Right lung (tissue), 5 donors: ENCODE data around the gene RAD18. TPM values are rescaled to one million over a fixed set of nuclear protein-coding genes. Genes with fewer than 3 reads are reported as not detected.

Source experiments
- DNase-seq, 2 donors: peaks; one replicate each; pipeline ENCODE4 v3.0.0-alpha.2; 2013
- polyA plus RNA-seq, 5 donors: library from polyadenylated mRNA; unstranded; fragments of 120-200 nt; gene quantifications; one replicate each; pipeline versions ENCODE4 v1.2.1 to v1.2.3, GENCODE V29; 2013; ENCODE audit warnings: inconsistent platforms in 1 of 5, low replicate concordance in 1 of 5; ENCODE audit not compliant: insufficient read length in 5 of 5, insufficient read depth in 1 of 5

Gene RAD18
- polyA plus RNA-seq, 5 donors: 8.2 to 19.0 (median 14.7) TPM

DNA sequence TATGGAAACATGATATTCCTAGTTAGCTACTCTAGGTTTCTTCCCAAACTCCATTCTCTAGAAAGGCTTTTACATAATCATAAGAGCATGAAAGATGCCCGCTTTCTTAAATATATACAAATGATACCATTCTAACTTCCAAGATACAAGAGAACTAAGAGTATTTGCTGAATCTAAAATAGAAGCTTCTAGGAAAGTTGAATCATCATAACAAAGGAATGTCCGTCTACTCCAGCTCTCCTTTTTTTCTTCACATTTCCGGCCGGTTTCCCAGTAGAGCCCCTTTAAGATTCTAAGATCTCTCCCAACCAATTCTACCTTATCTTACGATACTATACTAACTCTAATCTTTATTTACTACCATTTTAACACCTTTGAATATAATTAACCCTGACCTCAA lies 60.1 kb downstream of the RAD18 start:
- no peak for DNase-seq

DNA sequence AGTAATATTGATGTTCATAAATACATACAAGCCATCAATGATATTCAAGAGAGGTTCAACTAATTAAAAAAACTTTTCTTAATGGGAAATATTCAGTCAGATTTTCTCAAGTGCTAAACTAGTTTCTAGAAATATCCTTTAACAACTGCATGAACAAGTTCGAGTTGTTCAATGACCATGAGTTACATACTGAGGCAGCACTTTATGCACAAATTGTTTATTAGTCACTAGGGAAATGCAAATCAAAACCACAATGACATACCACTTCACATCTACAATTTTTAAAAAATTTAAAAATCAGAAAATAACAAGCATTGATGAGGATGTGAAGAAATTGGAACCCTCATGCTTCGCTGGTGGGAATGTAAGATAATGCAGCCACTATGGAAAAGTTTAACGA lies 62.4 kb downstream of the RAD18 start:
- no peak for DNase-seq

DNA sequence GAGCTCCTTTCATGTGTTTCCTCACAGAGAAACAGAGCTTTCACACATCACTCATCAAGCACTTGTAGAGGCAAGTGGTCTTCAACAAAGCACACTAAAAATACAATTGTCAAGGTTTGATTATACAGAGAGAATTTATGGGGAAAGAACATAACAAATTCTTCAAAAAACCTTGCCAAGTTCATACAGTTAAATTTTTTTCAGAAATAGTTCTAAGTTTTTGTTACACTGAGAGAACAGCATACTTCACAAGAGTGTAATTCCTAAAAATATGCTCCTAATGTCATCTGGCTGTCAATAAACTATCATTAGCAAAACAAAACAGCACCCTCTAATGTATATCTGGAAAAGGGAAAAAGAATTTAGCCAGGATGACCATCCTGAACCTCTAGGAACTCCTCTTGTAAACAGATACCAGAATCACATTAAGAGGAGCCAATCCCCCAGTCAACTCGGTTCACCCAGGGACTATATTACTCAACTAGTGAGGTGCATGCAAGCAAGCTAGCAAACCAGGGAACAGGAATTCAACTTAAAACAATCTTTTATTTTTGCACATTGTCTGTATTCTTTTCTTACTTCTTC lies 63.3 kb downstream of the RAD18 start:
- DNase-seq: no peak

DNA sequence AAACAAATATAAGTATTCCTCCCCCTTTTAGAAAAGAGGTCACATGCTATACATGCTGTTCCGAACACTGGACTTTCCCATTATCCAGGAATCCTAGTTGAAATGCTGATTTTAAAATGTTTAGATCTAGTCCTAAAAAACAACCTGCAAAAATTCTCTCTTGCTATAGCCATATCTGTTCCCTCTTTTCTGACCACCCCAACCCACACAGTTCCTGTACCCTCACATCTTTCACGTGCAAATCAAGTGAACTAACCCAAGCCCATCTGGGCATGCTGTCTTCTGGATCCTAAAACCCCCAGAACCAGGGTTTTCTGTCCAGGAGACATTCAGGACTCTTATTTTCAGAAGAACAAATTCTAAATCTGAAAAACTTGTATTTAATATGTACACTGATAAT lies 67.4 kb downstream of the RAD18 start:
- no peak for DNase-seq

DNA sequence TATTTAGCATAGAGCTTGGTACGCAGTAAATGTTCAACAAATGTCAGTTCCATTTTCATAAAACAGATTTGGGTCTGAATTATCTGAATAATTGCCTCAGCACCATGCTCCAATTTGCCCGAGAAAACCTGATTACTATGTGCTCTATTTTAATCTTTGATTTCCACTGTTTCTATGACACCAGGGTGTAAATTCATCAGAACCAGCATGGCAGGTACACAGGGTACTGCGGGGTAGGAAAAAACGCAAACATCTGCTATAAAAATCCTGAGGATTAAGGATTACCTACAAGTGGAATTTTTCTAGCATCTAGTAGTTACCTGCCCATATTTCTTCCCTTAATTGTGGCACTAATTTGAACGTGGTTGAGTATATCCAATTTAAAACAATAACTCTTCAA lies 70.3 kb downstream of the RAD18 start:
- no peak for DNase-seq

DNA sequence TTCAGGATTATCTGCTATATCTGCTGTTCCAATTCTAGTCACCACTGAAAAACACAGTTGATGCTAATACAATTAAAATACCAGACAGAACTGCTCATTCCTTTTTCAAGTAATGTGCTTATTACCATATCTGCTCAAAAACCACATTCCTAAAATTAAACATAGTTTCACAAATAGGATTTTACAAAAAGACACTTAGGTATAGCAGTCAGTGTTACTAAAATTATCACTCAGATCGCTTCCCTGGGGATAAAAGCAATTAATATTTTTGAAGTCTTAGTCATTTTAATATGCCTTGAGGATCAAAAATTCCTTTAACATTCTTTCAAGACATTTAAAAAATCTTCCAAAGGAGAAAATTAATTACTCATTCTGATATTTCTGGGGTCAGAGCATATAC lies 71.5 kb downstream of the RAD18 start:
- no peak for DNase-seq

DNA sequence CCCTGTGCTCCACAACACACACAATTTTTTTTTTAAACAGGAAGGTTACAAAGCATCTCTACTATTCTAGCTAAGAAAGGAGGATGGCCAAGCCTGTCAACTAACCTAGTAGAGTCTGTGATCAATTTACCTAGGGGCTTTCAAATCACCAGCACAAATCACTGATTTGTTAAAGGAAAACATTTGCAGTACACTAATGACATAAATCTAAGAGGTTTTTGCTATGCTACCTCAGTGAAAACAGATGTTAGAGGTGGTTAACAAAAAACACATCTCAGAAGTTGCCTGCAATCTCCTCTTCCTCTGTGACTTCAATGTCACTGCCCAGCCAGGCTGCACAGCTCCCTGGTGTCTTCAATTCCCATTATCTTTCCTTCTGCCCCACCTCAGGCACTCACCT lies 72.0 kb downstream of the RAD18 start:
- DNase-seq: no peak

DNA sequence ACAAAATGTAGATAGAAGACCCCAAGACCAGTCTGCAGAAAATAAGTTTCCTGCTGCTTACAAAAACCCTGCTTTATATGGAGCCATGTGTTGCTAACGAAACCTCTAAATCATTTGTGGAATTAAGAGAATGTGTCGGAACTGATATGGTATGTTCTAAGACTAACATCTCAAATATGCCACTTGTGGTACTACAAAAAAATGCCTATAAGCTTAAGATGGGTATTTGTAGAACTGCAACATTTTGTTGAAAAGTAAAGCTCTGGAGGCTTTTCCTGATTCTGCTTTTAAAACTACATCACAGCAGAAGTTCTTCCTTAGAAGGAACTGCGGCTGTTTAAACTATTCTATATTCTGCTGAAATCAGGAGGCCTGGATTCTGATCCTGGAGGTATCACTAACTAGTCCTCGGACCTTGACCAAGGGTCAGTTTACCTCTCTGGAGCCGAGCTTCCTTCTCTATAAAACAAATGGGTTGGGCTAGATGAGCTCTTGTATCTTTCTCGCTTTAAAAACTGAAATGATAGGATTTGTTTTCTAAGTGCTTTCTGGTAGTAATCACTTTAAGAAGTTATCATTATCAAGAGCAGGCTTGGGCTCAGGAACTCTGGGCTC lies 74.9 kb downstream of the RAD18 start:
- DNase-seq: no peak

DNA sequence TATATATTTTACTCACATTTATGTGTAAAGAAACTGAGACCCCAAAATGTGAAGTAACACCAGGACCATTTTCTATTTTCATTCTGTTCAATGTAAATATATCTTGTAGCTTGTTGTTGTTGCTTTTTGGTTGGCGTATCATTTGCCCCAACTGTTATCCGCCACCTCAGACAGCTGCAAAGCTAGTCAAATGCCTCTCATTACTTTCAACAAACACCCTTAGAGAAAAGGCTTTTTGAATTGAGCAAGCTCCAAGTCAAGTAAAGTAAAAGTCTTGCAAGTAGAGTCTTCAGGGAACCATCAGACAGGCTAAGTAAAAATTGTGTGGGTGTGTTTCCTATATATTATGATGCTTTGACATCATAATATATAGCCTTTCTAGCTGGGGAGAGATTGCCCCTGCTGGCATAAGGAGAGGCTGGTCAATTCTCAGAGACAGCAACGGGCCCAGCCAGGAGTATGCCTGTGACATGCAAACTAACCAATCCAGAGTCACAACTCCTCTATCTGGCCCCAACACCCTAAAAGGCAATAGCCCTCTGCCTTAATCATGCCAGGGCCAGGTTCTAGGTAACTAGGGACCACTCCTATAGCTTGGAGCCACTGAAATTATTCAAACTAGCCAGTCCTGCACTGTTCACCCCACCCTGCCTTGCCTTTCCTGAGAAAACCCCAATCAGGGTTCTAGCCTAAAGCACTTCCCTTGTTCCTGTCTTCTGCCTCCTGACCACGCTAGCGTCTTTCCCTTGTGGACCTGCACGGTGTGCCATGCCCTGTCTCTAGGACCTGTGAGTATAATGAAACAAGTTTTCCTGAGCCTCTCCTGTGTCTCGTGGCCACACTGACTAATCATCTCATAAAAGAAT lies 75.6 kb downstream of the RAD18 start:
- DNase-seq: no peak

DNA sequence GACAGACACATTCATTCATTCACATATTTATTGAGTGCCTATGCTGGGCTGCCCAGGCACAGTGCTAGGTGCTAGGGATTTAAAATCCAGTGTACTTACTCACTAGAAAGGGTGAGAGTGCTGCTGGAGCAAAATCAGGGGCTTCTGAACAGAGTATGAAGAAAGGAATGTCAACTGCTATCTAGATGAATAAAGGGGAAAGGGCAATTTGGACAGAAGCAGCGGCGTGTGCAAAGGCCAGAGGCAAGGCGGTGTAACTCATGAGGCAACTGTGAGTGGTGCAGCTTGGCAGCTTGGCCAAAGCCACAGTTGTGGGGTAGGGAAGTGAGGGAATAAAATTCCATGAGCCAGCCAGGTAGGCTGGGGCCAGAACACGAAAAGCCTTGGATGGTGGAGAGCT lies 76.7 kb downstream of the RAD18 start:
- no peak for DNase-seq

DNA sequence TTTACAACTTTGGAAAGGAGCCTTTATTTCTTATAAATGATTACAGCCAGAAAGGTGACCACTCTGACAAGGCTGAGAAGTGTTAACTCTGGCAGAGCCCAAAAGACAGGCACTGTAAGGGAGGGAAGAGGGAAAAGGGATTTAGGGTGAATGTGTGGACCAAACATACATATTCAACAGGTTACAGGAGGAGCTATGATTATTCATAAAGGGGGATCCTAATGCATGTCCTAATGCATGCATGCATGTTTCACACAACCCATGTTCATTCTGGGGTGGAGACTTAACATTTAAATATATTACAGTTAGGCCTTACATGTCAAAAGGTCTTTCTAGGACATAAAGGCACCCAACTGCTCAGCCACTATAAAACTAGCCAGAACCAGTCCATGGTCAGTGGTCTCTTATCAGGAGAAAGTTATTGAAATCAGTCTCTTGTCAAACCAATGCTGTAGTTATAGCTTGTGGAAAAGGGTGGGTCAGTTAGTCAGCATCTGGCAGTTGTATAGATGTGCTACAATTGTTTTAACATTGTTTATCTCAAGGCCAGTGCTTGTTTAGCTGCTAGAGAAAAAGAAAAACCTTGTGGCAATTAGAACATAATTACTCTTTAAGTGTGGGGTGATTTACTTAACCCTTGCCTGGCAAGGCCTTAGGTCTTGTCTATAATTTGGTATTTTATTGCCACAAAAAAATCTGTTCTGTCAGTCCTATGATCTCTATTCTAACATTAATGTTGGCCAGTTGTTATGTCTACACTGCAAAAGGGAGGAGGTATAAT lies 77.5 kb downstream of the RAD18 start:
- peak; percentile 20 to 29 for DNase-seq

DNA sequence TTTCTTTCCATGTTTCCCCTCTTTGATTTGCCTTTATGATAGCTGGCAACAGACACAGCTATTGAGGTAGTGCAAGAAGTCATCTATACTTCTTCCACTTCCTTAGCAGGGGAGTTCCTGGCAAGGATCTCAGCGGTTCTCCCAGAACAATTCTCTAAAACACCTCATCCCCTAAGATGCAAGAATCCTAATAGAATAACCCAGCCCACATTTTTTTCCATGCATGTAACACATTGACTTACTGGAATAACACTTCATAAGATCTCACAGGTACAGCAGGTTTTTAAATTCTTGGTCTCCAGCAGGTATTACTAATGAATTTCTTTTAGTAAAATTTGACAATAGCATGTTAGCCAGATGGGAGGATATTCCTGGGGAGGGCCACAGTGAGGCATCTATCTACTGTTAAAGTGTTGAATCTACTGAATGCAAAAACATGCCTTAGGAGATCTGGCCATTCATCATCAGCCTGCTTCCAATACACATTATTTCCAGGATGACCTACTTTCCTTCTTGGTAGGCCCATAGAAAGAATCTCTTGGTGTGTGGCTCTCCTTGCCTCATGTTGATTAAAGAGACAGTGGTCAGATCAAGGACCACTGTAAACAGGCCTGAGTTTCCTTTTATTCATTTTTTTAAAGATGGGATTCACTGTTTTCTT lies 78.5 kb downstream of the RAD18 start:
- DNase-seq: no peak

DNA sequence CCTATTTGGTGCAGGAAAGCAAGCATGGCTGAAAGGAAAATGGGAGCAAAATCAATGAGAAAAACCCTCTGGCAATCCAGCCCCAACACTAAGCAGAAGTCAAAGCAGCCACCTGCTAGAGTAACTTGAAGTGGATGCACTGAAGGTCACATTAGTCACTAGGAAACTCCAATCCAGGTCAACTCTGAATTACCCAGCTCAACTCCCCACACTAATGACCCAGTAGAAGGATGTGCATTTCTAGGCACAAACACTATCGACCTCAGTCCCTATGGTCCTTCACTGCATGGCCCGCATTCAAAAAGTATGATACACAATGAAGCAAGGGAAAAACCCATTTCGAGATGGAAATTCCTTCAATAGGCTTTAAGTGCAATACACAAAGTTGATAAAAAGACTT lies 80.6 kb downstream of the RAD18 start:
- DNase-seq: no peak

DNA sequence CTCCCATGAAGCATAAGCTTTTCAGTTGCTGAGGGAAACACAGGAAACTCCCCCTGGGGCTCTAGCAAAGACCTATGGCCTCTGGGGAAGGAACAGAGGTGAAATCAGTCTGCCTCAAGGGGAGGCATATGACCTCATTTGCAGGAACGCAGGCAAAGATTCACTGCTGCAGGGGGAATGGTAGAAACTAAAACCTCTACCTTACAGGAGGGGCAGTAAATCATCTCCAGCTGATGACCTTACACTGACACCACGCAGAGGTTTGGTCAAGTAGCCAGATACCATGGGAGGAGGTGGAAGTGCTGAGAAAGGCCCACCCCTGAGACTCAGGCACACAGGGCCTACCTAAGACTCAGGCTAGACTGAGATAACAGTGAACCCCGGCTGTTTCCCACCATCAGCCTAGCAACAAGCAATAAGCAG lies 81.1 kb downstream of the RAD18 start:
- DNase-seq: no peak

DNA sequence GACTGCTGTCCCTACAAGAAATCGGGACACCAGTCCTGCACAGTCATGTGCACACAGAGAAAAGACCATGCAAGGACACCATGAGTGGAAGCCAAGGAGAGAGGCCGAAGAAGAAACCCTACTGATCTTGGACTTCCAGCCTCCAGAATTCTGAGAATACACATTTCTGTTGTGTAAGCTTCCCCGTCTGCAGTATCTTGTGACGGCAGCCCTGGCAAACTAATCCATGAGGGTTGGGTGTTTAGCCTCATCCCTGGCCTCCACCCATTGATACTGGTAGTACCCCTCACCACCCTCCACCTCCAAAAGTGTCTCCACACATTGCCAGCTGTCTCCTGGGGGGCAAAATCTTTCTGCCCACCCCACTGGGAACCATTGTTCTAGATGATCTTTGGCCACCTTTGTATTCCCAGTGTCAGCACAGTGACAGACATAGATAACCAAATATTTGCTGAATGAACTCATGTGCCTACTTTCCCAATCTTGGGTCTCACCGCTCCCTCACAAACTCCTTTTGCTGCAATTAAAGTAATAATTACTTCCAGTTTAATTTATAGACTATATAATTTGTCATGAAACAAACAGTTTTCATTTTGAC lies 83.8 kb downstream of the RAD18 start:
- no peak for DNase-seq

DNA sequence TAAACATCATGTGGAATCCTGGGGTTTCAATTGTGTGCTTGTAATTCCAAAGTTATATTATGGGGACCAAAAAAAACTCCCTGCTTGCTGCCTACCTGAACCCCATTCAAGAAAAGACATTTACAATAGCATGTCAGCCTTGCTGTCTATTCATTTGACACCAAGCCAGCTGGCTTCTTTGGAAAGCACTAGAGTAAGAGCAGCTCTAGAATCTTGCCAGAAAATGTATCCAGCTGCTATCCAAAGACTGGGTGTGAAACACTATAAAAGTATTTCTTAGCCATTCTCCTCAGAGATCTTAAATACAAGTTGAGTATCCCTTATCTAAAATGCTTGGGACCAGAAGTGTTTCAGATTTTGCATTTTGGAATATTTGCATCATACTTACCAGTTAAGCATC lies 87.4 kb downstream of the RAD18 start:
- DNase-seq: peak; percentile 13 to 57

DNA sequence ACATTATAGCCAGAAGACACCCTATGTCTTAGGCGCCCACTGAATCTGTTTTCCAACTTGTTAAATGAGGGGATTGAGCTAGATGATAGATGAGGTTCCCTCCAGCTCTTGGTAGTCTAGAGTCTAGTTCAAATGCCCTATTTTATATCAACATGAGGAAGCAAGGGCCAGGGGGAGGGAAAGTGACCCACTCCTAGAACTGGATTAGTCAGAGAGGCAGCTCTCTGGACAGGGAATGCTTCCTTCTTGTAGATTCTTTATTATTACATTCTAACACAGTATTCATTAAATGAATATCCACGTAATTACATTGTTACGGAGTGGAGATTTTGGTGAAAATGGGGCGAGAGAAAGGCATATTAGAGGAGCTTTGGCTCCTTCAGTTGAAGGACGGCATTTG lies 89.5 kb downstream of the RAD18 start:
- no peak for DNase-seq

DNA sequence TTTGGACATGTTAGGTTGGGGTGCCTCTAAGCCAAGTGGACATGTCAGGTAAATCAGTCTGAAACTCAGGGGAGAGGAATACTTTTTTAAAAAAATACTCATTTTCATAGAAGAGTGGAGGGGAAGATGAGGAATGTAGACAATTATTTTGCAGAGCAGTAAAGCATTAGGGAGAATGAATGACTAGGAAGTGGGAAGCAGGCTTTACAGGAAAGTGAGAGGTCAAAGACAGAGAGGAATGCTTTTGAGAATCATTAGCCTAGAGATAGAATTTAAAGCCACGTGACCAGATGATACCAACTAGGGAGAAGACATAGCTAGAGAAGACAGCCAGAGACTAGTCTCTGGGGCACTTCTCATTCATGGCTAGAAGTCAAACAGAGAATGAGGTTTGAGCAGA lies 91.0 kb downstream of the RAD18 start:
- DNase-seq: no peak

DNA sequence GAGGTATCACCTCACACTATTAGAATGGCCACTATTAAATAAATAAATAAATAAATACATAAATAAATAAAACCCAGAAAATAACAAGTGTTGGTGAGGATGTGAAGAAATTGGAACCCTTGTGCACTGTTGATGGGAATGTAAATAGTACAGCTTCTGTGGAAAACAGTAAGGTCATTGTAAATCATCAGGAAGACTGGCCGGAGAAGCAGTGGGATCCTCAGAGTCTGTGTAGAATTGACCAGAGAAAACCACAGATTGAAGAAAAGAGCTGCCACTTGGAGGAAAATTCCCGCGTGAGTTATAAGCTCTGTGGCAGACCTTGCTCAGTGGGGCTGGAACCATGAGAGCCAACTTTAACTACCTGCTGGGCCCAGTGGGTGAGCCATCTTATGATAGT lies 92.0 kb downstream of the RAD18 start:
- no peak for DNase-seq

DNA sequence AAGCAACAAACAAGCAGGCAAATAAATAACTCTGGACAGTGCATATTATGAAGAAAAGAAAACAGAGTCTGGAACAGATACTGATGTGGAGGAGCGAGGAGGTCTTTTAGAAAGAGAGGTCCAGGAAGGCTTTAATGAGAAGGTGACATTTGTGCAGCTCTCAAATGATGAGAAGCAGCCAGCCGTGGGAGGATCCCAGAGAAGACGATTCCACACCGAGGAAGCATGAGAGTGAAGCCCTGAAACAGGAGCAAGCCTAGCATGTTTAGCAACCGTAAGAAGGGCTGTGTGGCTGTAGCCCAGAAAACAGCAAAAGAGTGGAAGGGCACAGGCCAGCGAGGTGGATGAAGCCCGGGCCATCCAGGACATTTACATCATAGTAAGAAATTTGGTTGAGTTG lies 93.1 kb downstream of the RAD18 start:
- DNase-seq: no peak

DNA sequence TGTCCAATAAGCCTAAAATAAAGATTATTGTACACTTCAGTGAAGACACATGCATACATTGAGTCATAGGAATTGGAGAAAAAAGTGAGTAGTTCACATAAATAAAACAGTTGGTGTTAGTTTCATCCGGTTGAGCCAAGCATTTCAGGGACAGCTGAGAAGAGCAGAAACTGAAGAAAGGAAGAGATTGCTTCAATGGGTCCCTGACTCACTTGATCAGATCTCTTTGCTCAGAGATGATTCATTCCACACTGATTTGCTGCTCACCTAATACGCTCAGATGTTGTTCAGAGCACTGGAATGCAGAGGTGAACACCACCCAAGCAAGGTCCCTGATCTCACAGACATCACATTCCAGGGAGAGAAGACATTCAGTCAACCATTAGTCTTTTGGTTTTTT lies 93.7 kb downstream of the RAD18 start:
- no peak for DNase-seq

DNA sequence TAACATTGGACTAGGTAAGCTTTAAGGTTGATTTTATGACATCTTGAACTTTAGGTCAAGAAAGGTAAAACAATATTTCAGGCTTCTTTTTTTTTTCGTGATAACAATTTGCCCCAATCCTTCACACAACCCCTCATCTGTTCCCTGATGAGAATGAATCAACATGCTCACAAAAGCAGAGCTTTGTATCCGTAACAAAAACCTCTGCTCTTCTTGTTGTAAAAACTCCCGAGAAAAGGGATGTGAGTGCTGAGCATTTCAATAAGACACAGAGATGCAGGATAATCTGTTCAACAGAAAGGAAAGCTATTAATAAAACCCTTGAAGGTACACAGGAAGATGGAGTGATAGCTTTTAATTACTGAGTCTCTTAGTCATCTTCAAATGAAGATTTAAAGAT lies 94.3 kb downstream of the RAD18 start:
- no peak for DNase-seq
